Measurements from ENCODE around the gene TMEM225B. TPM values are rescaled to one million over a fixed set of nuclear protein-coding genes. Genes with fewer than 3 reads are reported as not detected.
"Not testable (repeated sequence)": the region's sequence is repeated elsewhere in the genome, so short reads cannot be mapped to it uniquely, and the experiment has no call there.

Gene TMEM225B
- total and polyA plus RNA-seq, 9 donors: 0.25 to 3.5 (median 1.2) TPM

DNA sequence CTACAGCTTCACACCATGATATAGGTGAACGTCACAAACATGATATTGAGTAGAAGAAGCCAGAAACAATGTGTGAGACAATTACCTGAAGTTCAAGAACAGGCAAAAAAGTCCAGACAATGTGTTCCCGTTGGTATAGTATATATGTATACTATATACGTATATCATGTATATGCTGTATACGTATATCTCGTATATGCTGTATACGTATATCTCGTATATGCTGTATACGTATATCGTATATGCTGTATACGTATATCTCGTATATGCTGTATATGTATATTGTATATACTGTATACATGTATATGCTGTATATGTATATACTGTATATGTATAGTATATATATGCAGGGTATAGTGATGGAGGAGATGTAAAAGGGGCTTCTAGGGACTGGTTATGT lies 29.4 kb downstream of the TMEM225B start:
- intact Hi-C loops (cut with DNase I): loop anchor here in 2 of 4 donors (10.0 kb wide), 3 partner anchors 73 to 277 kb away; partner anchors contain the start of genes FAM200A (in 1 of the 2) and ZNF655 (in 1 of the 2)
- no peak overlapping the region for H3K27ac ChIP-seq
- WGBS, 3 donors: 93 to 95% (median 94%) methylated on average over 11 of the region's 11 CpGs
- no peaks in the 10 kb centered on the region for H3K4me1 ChIP-seq (ENCODE audit: insufficient read depth)
- H3K4me3 ChIP-seq: no peak overlapping the region
- no peaks in the 10 kb centered on the region for H3K27me3 ChIP-seq
- H3K36me3 ChIP-seq: no peaks in the 10 kb centered on the region
- no peak for TF ChIP-seq POLR2A (IDR thresholded peaks at IDR 0.05)
- TF ChIP-seq, protein P1, sequence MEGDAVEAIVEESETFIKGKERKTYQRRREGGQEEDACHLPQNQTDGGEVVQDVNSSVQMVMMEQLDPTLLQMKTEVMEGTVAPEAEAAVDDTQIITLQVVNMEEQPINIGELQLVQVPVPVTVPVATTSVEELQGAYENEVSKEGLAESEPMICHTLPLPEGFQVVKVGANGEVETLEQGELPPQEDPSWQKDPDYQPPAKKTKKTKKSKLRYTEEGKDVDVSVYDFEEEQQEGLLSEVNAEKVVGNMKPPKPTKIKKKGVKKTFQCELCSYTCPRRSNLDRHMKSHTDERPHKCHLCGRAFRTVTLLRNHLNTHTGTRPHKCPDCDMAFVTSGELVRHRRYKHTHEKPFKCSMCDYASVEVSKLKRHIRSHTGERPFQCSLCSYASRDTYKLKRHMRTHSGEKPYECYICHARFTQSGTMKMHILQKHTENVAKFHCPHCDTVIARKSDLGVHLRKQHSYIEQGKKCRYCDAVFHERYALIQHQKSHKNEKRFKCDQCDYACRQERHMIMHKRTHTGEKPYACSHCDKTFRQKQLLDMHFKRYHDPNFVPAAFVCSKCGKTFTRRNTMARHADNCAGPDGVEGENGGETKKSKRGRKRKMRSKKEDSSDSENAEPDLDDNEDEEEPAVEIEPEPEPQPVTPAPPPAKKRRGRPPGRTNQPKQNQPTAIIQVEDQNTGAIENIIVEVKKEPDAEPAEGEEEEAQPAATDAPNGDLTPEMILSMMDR (IDR thresholded peaks at IDR 0.05): no peak
- no peaks in the 10 kb centered on the region for H3K9me3 ChIP-seq
- DNase-seq: no peak

DNA sequence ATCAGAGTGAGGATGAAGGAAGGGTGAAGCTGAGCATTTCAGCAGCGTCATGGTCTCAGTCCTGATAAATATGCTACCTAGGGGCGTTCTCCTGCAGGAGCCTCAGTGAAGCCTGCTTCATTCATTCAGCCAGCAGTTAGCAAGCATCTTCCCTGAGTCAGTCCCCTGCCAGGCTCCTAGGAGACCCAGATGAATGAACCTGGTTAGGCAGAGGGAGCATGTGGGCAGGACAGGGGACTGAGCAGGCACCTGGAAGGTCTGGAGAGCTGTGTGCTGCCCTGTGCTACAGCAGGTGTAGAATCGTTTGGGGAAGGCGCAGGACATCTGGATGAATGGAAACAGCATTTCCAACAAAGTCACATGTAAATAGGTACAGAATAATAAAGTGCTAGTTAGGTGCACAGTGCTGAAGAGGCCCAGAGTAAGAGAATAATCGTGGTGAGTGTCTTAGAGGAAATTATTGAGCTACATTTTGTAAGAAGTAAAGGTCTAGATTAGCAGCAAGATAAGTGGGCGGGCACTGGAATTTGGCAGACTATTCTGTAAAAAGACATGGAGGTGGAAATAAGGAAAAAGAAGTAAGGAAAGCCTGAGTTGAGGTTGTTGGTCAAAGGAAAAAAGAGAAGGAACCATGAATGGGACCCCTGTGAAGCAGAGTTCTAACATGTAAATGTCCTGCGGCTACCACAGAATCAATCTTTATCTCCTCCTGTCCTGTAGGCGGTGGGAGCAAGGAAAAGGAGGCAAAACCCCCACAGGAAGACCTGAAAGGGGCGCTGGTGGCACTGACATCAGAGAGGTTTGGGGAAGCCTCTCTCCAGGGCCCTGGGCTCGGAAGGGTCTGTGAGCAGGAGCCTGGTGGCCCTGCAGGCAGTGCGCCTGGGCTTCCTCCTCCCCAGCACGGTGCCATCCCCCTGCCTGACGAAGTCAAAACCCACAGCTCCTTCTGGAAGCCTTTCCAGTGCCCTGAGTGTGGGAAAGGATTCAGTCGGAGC lies 30.7 kb downstream of the TMEM225B start:
- no peaks in the 10 kb centered on the region for H3K36me3 ChIP-seq
- H3K27me3 ChIP-seq: no peaks in the 10 kb centered on the region
- no peaks in the 10 kb centered on the region for H3K9me3 ChIP-seq
- no peak for TF ChIP-seq EP300 (IDR thresholded peaks at IDR 0.05)
- TF ChIP-seq, protein P1 (IDR thresholded peaks at IDR 0.05): no peak
- TF ChIP-seq POLR2A (IDR thresholded peaks at IDR 0.05): no peak
- no peak overlapping the region for H3K4me3 ChIP-seq
- DNase-seq: no peak
- H3K27ac ChIP-seq: no peak overlapping the region
- intact Hi-C loops (cut with DNase I): loop anchor here in 2 of 4 donors (10.0 kb wide), 3 partner anchors 74 to 276 kb away; partner anchors contain the start of genes FAM200A (in 1 of the 2) and ZNF655 (in 1 of the 2)
- no peaks in the 10 kb centered on the region for H3K4me1 ChIP-seq (ENCODE audit: insufficient read depth)
- WGBS, 3 donors: 75 to 78% (median 76%) methylated on average over 14 of the region's 14 CpGs

DNA sequence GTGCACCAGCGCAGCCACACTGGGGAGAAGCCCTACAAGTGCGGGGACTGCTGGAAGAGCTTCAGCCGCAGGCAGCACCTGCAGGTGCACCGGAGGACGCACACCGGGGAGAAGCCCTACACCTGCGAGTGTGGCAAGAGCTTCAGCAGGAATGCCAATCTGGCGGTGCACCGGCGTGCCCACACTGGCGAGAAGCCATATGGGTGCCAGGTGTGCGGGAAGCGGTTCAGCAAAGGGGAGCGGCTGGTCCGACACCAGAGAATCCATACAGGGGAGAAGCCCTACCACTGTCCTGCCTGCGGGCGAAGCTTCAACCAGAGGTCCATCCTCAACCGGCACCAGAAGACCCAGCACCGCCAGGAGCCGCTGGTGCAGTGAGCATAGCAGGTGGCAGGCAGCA lies 31.6 kb downstream of the TMEM225B start:
- Histone ChIP-seq H3K4me1 (ENCODE audit: insufficient read depth) (no peaks in the 10 kb centered on the region), H3K27ac (no peak overlapping the region), H3K9me3 (no peaks in the 10 kb centered on the region), H3K4me3 (no peak overlapping the region), H3K27me3 (no peaks in the 10 kb centered on the region), H3K36me3 (no peaks in the 10 kb centered on the region)
- 89 to 90% (median 90%) methylated on average over 20 of the region's 20 CpGs for WGBS, 3 donors
- intact Hi-C loops (cut with DNase I): loop anchor here in 2 of 4 donors (10.0 kb wide), 3 partner anchors 75 to 275 kb away; partner anchors contain the start of genes FAM200A (in 1 of the 2) and ZNF655 (in 1 of the 2)
- TF ChIP-seq, protein P1 (IDR thresholded peaks at IDR 0.05): no peak
- no peak for TF ChIP-seq POLR2A (IDR thresholded peaks at IDR 0.05)
- no peak for TF ChIP-seq EP300 (IDR thresholded peaks at IDR 0.05)
- no peak for DNase-seq

DNA sequence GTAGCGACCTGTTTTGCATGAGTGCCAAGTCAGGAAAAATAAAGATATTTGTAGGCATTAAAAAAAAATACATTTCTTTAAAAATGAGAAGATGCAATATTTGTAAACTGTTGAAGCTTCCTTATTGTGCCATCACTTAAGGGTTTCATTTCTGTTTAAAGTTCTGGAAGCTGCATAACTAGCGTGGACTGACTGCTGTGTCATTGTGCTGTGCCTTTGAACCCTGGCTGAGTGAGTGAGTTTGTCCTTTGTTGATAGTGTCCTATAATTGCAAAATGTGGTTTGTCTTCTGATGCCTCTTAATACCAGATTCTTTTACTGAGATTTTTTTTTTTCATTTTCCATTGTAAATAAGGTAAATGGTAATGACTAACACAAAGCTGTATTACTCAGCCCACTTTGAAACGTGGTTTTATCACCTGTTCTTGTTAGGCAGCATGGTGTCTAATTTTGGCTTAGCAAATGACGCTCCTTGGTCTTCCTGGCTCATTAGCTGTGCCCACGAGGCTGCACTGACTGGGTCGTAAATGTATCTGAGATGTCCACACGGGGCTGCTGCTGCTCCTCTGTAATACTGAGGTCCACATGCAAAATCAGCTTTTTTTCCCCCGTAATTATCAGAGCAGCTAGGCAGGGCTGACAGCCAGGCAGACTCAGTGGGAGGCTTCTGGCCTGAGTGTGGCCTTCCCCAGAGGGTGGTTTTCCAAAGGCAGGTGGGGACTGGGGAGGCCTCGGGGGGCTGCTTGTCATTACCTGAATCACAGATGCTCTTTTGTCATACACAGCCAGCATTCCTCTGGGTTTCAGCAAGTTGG lies 33.4 kb downstream of the TMEM225B start:
- DNase-seq: no peak
- intact Hi-C loops (cut with DNase I): no loop called here
- H3K36me3 ChIP-seq: no peaks in the 10 kb centered on the region
- 32 to 37% (median 36%) methylated on average over 9 of the region's 9 CpGs for WGBS, 3 donors
- H3K27me3 ChIP-seq: no peaks in the 10 kb centered on the region
- H3K4me3 ChIP-seq: no peak overlapping the region
- no peak overlapping the region for H3K27ac ChIP-seq
- TF ChIP-seq EP300 (IDR thresholded peaks at IDR 0.05) (no peak), POLR2A (IDR thresholded peaks at IDR 0.05) (no peak)
- TF ChIP-seq, protein P1 (IDR thresholded peaks at IDR 0.05): no peak
- no peaks in the 10 kb centered on the region for H3K9me3 ChIP-seq
- no peaks in the 10 kb centered on the region for H3K4me1 ChIP-seq (ENCODE audit: insufficient read depth)

DNA sequence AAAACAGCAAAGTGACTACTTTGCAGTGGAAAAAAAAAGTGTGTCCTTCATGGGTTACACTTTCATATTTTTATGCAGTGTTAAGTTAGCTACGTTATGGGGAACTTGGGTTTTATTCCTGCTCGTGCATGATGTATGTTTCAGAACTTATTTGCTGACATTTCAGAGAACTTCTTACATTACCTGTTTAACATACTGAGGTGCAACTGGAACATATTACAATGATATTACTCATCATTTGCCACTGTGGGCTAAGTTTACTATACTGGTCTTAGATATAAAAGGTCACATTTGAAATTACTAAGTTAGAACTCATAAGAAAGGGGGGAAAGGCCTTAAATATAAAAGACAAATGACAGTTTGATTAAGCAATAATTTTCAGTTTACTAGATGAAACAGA lies 39.3 kb downstream of the TMEM225B start:
- H3K27ac ChIP-seq; H3K9me3 ChIP-seq; H3K4me3 ChIP-seq; H3K4me1 ChIP-seq (ENCODE audit: insufficient read depth); H3K36me3 ChIP-seq; H3K27me3 ChIP-seq; DNase-seq; intact Hi-C loops (cut with DNase I): not testable (repeated sequence)
- 73 to 81% (median 78%) methylated on average over 2 of the region's 2 CpGs for WGBS, 3 donors

All from ovary (tissue), 9 donors.